Sciatic nerve (tissue), 2 donors: Measurements from ENCODE around the gene OPALIN. TPM values are rescaled to one million over a fixed set of nuclear protein-coding genes. Genes with fewer than 3 reads are reported as not detected.

Source experiments
- ATAC-seq: fragments of 200-7000 bp; cut with Tn5 transposase; one replicate; pipeline ENCODE4 v1.9.1; 2020; ENCODE audit warnings: mild to moderate bottlenecking, moderate library complexity
- DNase-seq: peaks from one replicate; pipeline ENCODE4 v3.0.0-alpha.2; 2020; ENCODE audit warnings: low spot score
- intact Hi-C: fragments of 100-400 bp; cut with DNase I; formaldehyde crosslinking; loops from one replicate; pipeline ENCODE4 v1.14.2; 2022
- total RNA-seq: library from RNA; stranded (reverse); fragmentation: NEBNext Ultra II Directional; extraction: Animal tissue kit (Norgen Biotek cat#: 25700); gene quantifications from one replicate; pipeline ENCODE4 v1.2.1, GENCODE V29; 2021
- donor health status: DM: no; HTN: no; CAD: no.
- donor health status: DM: no; HTN: no; CAD: no.

OPALIN gene
- total RNA-seq = not detected

GRCh38 chr10:96358851-96359540, at the start of gene OPALIN:
OPALIN (minus strand) TSS chr10:96359002; CDS start chr10:96358896, 106 bp downstream.
- intact Hi-C loops = no loop called here
- ATAC-seq = no peak
- DNase-seq = no peak

- DNase-seq (no peak), ATAC-seq (no peak)
- intact Hi-C loops = no loop called here
Measured at GRCh38 chr10:96408201-96408600, 49.4 kb upstream of the OPALIN start.

- DNase-seq = no peak
Measured at GRCh38 chr10:96407560-96408069, 48.8 kb upstream of the OPALIN start.

GRCh38 chr10:96406091-96406490, 47.3 kb upstream of the OPALIN start:
- intact Hi-C loops = no loop called here
- no peak for DNase-seq
- ATAC-seq = no peak

More at GRCh38 chr10:96407560-96408069, 48.8 kb upstream of the OPALIN start:
- intact Hi-C loops = no loop called here
- ATAC-seq = no peak

- no peak for DNase-seq
- ATAC-seq = no peak
- intact Hi-C loops = no loop called here
Measured at GRCh38 chr10:96402417-96403305, 43.9 kb upstream of the OPALIN start.

- peak; percentile 24 for ATAC-seq
- intact Hi-C loops = no loop called here
- DNase-seq = no peak
Measured at GRCh38 chr10:96401036-96401435, 42.2 kb upstream of the OPALIN start.

GRCh38 chr10:96400465-96400864, 41.7 kb upstream of the OPALIN start:
- intact Hi-C loops = no loop called here
- no peak for ATAC-seq
- no peak for DNase-seq

GRCh38 chr10:96397902-96398301, 39.1 kb upstream of the OPALIN start:
- intact Hi-C loops = loop anchor here (10.0 kb wide), 1 partner anchor 437 kb away; the partner anchor contains the start of gene LCOR
- ATAC-seq (no peak), DNase-seq (no peak)

- intact Hi-C loops = loop anchor here (10.0 kb wide), 1 partner anchor 439 kb away; the partner anchor contains the start of gene LCOR
- DNase-seq = peak; percentile 84
- ATAC-seq = peak; percentile 89
Measured at GRCh38 chr10:96395931-96396877, 37.4 kb upstream of the OPALIN start.

- intact Hi-C loops = loop anchor here (10.0 kb wide), 1 partner anchor 444 kb away; the partner anchor contains the start of gene LCOR
- no peak for ATAC-seq
- no peak for DNase-seq
Measured at GRCh38 chr10:96390460-96390864, 31.7 kb upstream of the OPALIN start.

- ATAC-seq (no peak), DNase-seq (no peak)
- intact Hi-C loops = loop anchor here (10.0 kb wide), 1 partner anchor 445 kb away; the partner anchor contains the start of gene LCOR
Measured at GRCh38 chr10:96389785-96390184, 31.0 kb upstream of the OPALIN start.

- intact Hi-C loops = no loop called here
- no peak for ATAC-seq
- no peak for DNase-seq
Measured at GRCh38 chr10:96387601-96388000, 28.8 kb upstream of the OPALIN start.

- ATAC-seq = no peak
- no peak for DNase-seq
- intact Hi-C loops = no loop called here
Measured at GRCh38 chr10:96387161-96387560, 28.4 kb upstream of the OPALIN start.

- no peak for DNase-seq
- no peak for ATAC-seq
- intact Hi-C loops = no loop called here
Measured at GRCh38 chr10:96384506-96384905, 25.7 kb upstream of the OPALIN start.

- intact Hi-C loops = no loop called here
- DNase-seq (no peak), ATAC-seq (no peak)
Measured at GRCh38 chr10:96380821-96381220, 22.0 kb upstream of the OPALIN start.

GRCh38 chr10:96379758-96380157, 21.0 kb upstream of the OPALIN start:
- DNase-seq = no peak
- intact Hi-C loops = no loop called here
- ATAC-seq = no peak

GRCh38 chr10:96378741-96379140, 19.9 kb upstream of the OPALIN start:
- no peak for DNase-seq
- intact Hi-C loops = no loop called here
- ATAC-seq = no peak

GRCh38 chr10:96377816-96378294, 19.1 kb upstream of the OPALIN start:
- no peak for DNase-seq
- peak; percentile 77 for ATAC-seq
- intact Hi-C loops = no loop called here
